Peyer's patch (tissue), 4 donors: ENCODE results near the gene RUNDC1. TPM values are rescaled to one million over a fixed set of nuclear protein-coding genes. Genes with fewer than 3 reads are reported as not detected.
A peak's percentile ranks its signal among the peaks of the same experiment; 100 is the strongest.
"Not testable (repeated sequence)": the region's sequence is repeated elsewhere in the genome, so short reads cannot be mapped to it uniquely, and the experiment has no call there.

ENCODE experiments used
- DNase-seq, 3 donors: peaks; one replicate each; pipeline ENCODE4 v3.0.0-alpha.2; 2017 to 2019
- H3K27ac ChIP-seq, 4 donors: fragments of 200-600 bp; sonication (generic); one replicate each; pipeline ENCODE4 v1.5.1; 2016 to 2019
- H3K27me3 ChIP-seq, 2 donors: fragments of 200-600 bp; sonication (generic); one replicate each; pipeline ENCODE4 v1.5.1; 2019
- H3K36me3 ChIP-seq, 3 donors: fragments of 200-600 bp; sonication (generic); one replicate each; pipeline ENCODE4 v1.5.1; 2016 to 2019
- H3K4me1 ChIP-seq, 4 donors: fragments of 200-600 bp; sonication (generic); one replicate each; pipeline ENCODE4 v1.5.1; 2016 to 2019
- H3K4me3 ChIP-seq, 4 donors: fragments of 200-600 bp; sonication (generic); 1 replicate in 3 of 4; 2 replicates in 1 of 4; pipeline ENCODE4 v1.5.1; 2016 to 2019; ENCODE audit warnings: mild to moderate bottlenecking in 1 of 4
- H3K9me3 ChIP-seq, 4 donors: fragments of 200-600 bp; sonication (generic); one replicate each; pipeline ENCODE4 v1.5.1; 2016 to 2019; ENCODE audit warnings: mild to moderate bottlenecking in 1 of 4
- CTCF ChIP-seq, 6 experiments: fragments of 450-650 bp in 4 of 6; fragments of 200-600 bp in 2 of 6; sonication (generic) in 1 of 6; IDR thresholded peaks; one replicate each; pipeline ENCODE4 v1.5.1; 2017 to 2019; ENCODE audit warnings: antibody characterized with exemption in 6 of 6, mild to moderate bottlenecking in 3 of 6, moderate library complexity in 1 of 6
- POLR2A ChIP-seq, 2 donors: fragments of 450-650 bp; IDR thresholded peaks; one replicate each; pipeline ENCODE4 v1.5.1; 2017; ENCODE audit warnings: antibody characterized with exemption in 2 of 2, mild to moderate bottlenecking in 2 of 2, moderate library complexity in 2 of 2
- total RNA-seq, 4 donors: library from RNA; depleted of rRNA; stranded (reverse); fragments of >200 nt; gene quantifications; one replicate each; pipeline ENCODE4 v1.1.0, GENCODE V29; 2016

The RUNDC1 gene
- total RNA-seq, 4 donors from 2014 or later: 17.2 to 37.3 (median 26.9) TPM

GRCh38 chr17:42985225-42985624 lies 4.9 kb downstream of the RUNDC1 start:
- TF ChIP-seq POLR2A (IDR thresholded peaks at IDR 0.05) (no peak), CTCF (IDR thresholded peaks at IDR 0.05) (no peak)
- Histone ChIP-seq H3K4me3 (no peak overlapping the region), H3K36me3 (peaks cover 0 to 48% (median 0%) of the 10 kb centered on the region in 3 donors), H3K4me1 (peaks cover 0 to 14% (median 13%) of the 10 kb centered on the region in 4 donors), H3K27ac (peak overlapping the region in 2 of 4 donors; percentile 2 to 69), H3K27me3 (no peaks in the 10 kb centered on the region), H3K9me3 (no peaks in the 10 kb centered on the region)
- DNase-seq: no peak

GRCh38 chr17:42989141-42989540 lies 8.8 kb downstream of the RUNDC1 start:
- no peak for DNase-seq
- Histone ChIP-seq H3K4me1 (peaks cover 0 to 8% (median 2%) of the 10 kb centered on the region in 4 donors), H3K36me3 (peaks cover 0 to 81% (median 0%) of the 10 kb centered on the region in 3 donors), H3K27me3 (no peaks in the 10 kb centered on the region), H3K4me3 (no peak overlapping the region), H3K9me3 (no peaks in the 10 kb centered on the region), H3K27ac (no peak overlapping the region)
- TF ChIP-seq POLR2A (IDR thresholded peaks at IDR 0.05) (no peak), CTCF (IDR thresholded peaks at IDR 0.05) (no peak)

GRCh38 chr17:42989726-42990652 lies 9.6 kb downstream of the RUNDC1 start:
- Histone ChIP-seq H3K36me3 (peaks cover 0 to 79% (median 0%) of the 10 kb centered on the region in 3 donors), H3K27ac (peak overlapping the region in 1 of 4 donors; percentile 13), H3K9me3 (no peaks in the 10 kb centered on the region), H3K4me1 (peaks cover 0 to 5% (median under 1%) of the 10 kb centered on the region in 4 donors), H3K4me3 (no peak overlapping the region), H3K27me3 (no peaks in the 10 kb centered on the region)
- TF ChIP-seq CTCF (IDR thresholded peaks at IDR 0.05): no peak
- TF ChIP-seq POLR2A (IDR thresholded peaks at IDR 0.05): no peak
- no peak for DNase-seq

GRCh38 chr17:42991471-42991870 lies 11.1 kb downstream of the RUNDC1 start:
- H3K36me3 ChIP-seq: peaks cover 0 to 71% (median 0%) of the 10 kb centered on the region in 3 donors
- no peaks in the 10 kb centered on the region for H3K9me3 ChIP-seq
- H3K27me3 ChIP-seq: no peaks in the 10 kb centered on the region
- no peak for DNase-seq
- no peak for TF ChIP-seq CTCF (IDR thresholded peaks at IDR 0.05)
- TF ChIP-seq POLR2A (IDR thresholded peaks at IDR 0.05): no peak
- H3K27ac ChIP-seq: no peak overlapping the region
- no peaks in the 10 kb centered on the region for H3K4me1 ChIP-seq
- no peak overlapping the region for H3K4me3 ChIP-seq

GRCh38 chr17:42992872-42993271 lies 12.5 kb downstream of the RUNDC1 start:
- DNase-seq: no peak
- TF ChIP-seq CTCF (IDR thresholded peaks at IDR 0.05): no peak
- Histone ChIP-seq H3K36me3 (peaks cover 0 to 57% (median 0%) of the 10 kb centered on the region in 3 donors), H3K4me1 (peaks cover 0 to 5% (median 0%) of the 10 kb centered on the region in 4 donors), H3K9me3 (no peaks in the 10 kb centered on the region), H3K4me3 (no peak overlapping the region), H3K27me3 (no peaks in the 10 kb centered on the region), H3K27ac (no peak overlapping the region)

GRCh38 chr17:42993913-42994312 lies 13.5 kb downstream of the RUNDC1 start:
- H3K4me3 ChIP-seq, H3K4me1 ChIP-seq, H3K9me3 ChIP-seq, H3K27me3 ChIP-seq, DNase-seq, H3K27ac ChIP-seq: not testable (repeated sequence)
- peaks cover 0 to 46% (median 0%) of the 10 kb centered on the region in 3 donors for H3K36me3 ChIP-seq
